Mesodermal cell (in vitro differentiated cells): ENCODE data around the gene SET. TPM values are rescaled to one million over a fixed set of nuclear protein-coding genes. Genes with fewer than 3 reads are reported as not detected.
"Not testable (repeated sequence)": the region's sequence is repeated elsewhere in the genome, so short reads cannot be mapped to it uniquely, and the experiment has no call there.

Experiments used
- H3K27ac ChIP-seq: 2 replicates; pipeline ENCODE4 v1.7.0; 2013; ENCODE audit warnings: mild to moderate bottlenecking, low read depth, low read length, moderate library complexity; ENCODE audit not compliant: severe bottlenecking
- H3K36me3 ChIP-seq: 2 replicates; pipeline ENCODE4 v1.7.1; 2013; ENCODE audit warnings: mild to moderate bottlenecking, low read length, moderate library complexity; ENCODE audit not compliant: control insufficient read depth, insufficient read depth
- H3K4me1 ChIP-seq: one replicate; pipeline ENCODE4 v1.7.1; 2013; ENCODE audit warnings: mild to moderate bottlenecking, low read length; ENCODE audit not compliant: insufficient read depth, control insufficient read depth, poor library complexity, severe bottlenecking
- H3K4me3 ChIP-seq: 2 replicates; pipeline ENCODE4 v1.7.0; 2013; ENCODE audit warnings: low read length, control low read depth, mild to moderate bottlenecking; ENCODE audit not compliant: insufficient read depth, poor library complexity, severe bottlenecking; ENCODE audit errors: extremely low read depth
- H3K9me3 ChIP-seq: 2 replicates; pipeline ENCODE4 v1.7.1; 2013; ENCODE audit warnings: mild to moderate bottlenecking, low read length, moderate library complexity; ENCODE audit not compliant: control insufficient read depth
- WGBS, 2 experiments: methylation state at CpG; one replicate each; pipeline ENCODE4 v1.1.5; 2013; ENCODE audit warnings: missing lambda C conversion rate in 2 of 2; ENCODE audit not compliant: insufficient coverage in 2 of 2; 5-methylcytosine and 5-hydroxymethylcytosine counted together
- polyA plus RNA-seq, 2 experiments: library from polyadenylated mRNA; stranded (reverse); fragments of 50-300 nt; gene quantifications; one replicate each; pipeline ENCODE4 v1.2.3, GENCODE V29; 2013

SET gene
- 543 TPM for polyA plus RNA-seq (2013, experiment 1 of 2)
- polyA plus RNA-seq (2013, experiment 2 of 2): 637 TPM

GRCh38 chr9:128688501-128689292, at the start of gene SET:
TSS of gene SET (plus strand) at chr9:128689222. CDS start at chr9:128689583, 361 bp downstream.
- WGBS, 2 experiments: 3 to 7% methylated on average over 47 to 58 of the region's 93 CpGs
- H3K27ac ChIP-seq: peak within 1 kb of the TSS; percentile 91
- H3K9me3 ChIP-seq: no peaks in the 10 kb centered on the region
- H3K4me3 ChIP-seq: peak within 1 kb of the TSS; percentile 91
- H3K36me3 ChIP-seq: peaks cover 32% of the 10 kb centered on the region
- H3K4me1 ChIP-seq: peaks cover 24% of the 10 kb centered on the region

- Histone ChIP-seq H3K36me3 (peaks cover 30% of the 10 kb centered on the region), H3K4me3 (no peak overlapping the region), H3K4me1 (peaks cover 15% of the 10 kb centered on the region), H3K9me3 (no peaks in the 10 kb centered on the region), H3K27ac (no peak overlapping the region)
- WGBS, 2 experiments: 97 to 99% methylated on average over 17 to 18 of the region's 18 CpGs
Observed at GRCh38 chr9:128640603-128641002, 48.4 kb upstream of the SET start.

GRCh38 chr9:128642675-128643245, 46.3 kb upstream of the SET start:
- WGBS, 2 experiments: 92 to 96% methylated on average over 9 of the region's 12 CpGs
- Histone ChIP-seq H3K27ac (no peak overlapping the region), H3K4me3 (no peak overlapping the region), H3K9me3 (no peaks in the 10 kb centered on the region), H3K36me3 (peaks cover 26% of the 10 kb centered on the region), H3K4me1 (peaks cover 3% of the 10 kb centered on the region)

- WGBS, 2 experiments: 81 to 90% methylated on average over 11 to 12 of the region's 12 CpGs
Observed at GRCh38 chr9:128643519-128644300, 45.3 kb upstream of the SET start.

GRCh38 chr9:128648206-128648605, 40.8 kb upstream of the SET start:
- not testable (repeated sequence) for H3K36me3 ChIP-seq, H3K4me1 ChIP-seq, H3K27ac ChIP-seq, H3K9me3 ChIP-seq, H3K4me3 ChIP-seq
- 96 to 97% methylated on average over 7 of the region's 9 CpGs for WGBS, 2 experiments

More at GRCh38 chr9:128643519-128644300, 45.3 kb upstream of the SET start:
- H3K9me3 ChIP-seq: no peaks in the 10 kb centered on the region
- peak overlapping the region; percentile 45 for H3K27ac ChIP-seq
- peaks cover 3% of the 10 kb centered on the region for H3K4me1 ChIP-seq
- H3K4me3 ChIP-seq: no peak overlapping the region
- peaks cover 19% of the 10 kb centered on the region for H3K36me3 ChIP-seq

GRCh38 chr9:128651798-128652197, 37.2 kb upstream of the SET start:
- Histone ChIP-seq H3K4me3 (no peak overlapping the region), H3K36me3 (peaks cover 7% of the 10 kb centered on the region), H3K9me3 (no peaks in the 10 kb centered on the region), H3K27ac (no peak overlapping the region), H3K4me1 (no peaks in the 10 kb centered on the region)
- 97 to 100% methylated on average over 3 to 5 of the region's 5 CpGs for WGBS, 2 experiments

- Histone ChIP-seq H3K4me1 (no peaks in the 10 kb centered on the region), H3K27ac (no peak overlapping the region), H3K9me3 (no peaks in the 10 kb centered on the region), H3K36me3 (peaks cover 4% of the 10 kb centered on the region), H3K4me3 (no peak overlapping the region)
- 95 to 98% methylated on average over 4 to 8 of the region's 8 CpGs for WGBS, 2 experiments
Observed at GRCh38 chr9:128653908-128654307, 35.1 kb upstream of the SET start.

- 89 to 100% methylated on average over 1 of the region's 1 CpG for WGBS, 2 experiments
- no peaks in the 10 kb centered on the region for H3K4me1 ChIP-seq
- no peaks in the 10 kb centered on the region for H3K36me3 ChIP-seq
- no peak overlapping the region for H3K4me3 ChIP-seq
- no peaks in the 10 kb centered on the region for H3K9me3 ChIP-seq
- H3K27ac ChIP-seq: no peak overlapping the region
Observed at GRCh38 chr9:128654481-128654880, 34.5 kb upstream of the SET start.

GRCh38 chr9:128656416-128657343, 32.3 kb upstream of the SET start, which contains the start of gene DYNC2I2:
TSS of gene DYNC2I2 (minus strand) at chr9:128656847. CDS start at chr9:128656726, 121 bp downstream.
- no peaks in the 10 kb centered on the region for H3K9me3 ChIP-seq
- H3K4me3 ChIP-seq: peak within 1 kb of the TSS; percentile 54
- H3K4me1 ChIP-seq: no peaks in the 10 kb centered on the region
- 0% methylated on average over 76 to 82 of the region's 86 CpGs for WGBS, 2 experiments
- H3K27ac ChIP-seq: peak within 1 kb of the TSS; percentile 100
- H3K36me3 ChIP-seq: no peaks in the 10 kb centered on the region

GRCh38 chr9:128657344-128657704, 31.7 kb upstream of the SET start:
- 89 to 94% methylated on average over 7 to 10 of the region's 13 CpGs for WGBS, 2 experiments
- H3K9me3 ChIP-seq: no peaks in the 10 kb centered on the region
- H3K27ac ChIP-seq: peak overlapping the region; percentile 100
- H3K36me3 ChIP-seq: no peaks in the 10 kb centered on the region
- H3K4me1 ChIP-seq: no peaks in the 10 kb centered on the region
- peak overlapping the region; percentile 54 for H3K4me3 ChIP-seq
